ENCODE measurements around the gene WBP1L. TPM values are rescaled to one million over a fixed set of nuclear protein-coding genes. Genes with fewer than 3 reads are reported as not detected.

WBP1L gene
- total RNA-seq, 1 donor from 2014 or later, result 22.4 TPM

- ATAC-seq (no peak), DNase-seq (no peak)
- intact Hi-C loops (cut with micrococcal nuclease), result no loop called here
Measured at GRCh38 chr10:102773986-102774385, 30.2 kb downstream of the WBP1L start.

DNA sequence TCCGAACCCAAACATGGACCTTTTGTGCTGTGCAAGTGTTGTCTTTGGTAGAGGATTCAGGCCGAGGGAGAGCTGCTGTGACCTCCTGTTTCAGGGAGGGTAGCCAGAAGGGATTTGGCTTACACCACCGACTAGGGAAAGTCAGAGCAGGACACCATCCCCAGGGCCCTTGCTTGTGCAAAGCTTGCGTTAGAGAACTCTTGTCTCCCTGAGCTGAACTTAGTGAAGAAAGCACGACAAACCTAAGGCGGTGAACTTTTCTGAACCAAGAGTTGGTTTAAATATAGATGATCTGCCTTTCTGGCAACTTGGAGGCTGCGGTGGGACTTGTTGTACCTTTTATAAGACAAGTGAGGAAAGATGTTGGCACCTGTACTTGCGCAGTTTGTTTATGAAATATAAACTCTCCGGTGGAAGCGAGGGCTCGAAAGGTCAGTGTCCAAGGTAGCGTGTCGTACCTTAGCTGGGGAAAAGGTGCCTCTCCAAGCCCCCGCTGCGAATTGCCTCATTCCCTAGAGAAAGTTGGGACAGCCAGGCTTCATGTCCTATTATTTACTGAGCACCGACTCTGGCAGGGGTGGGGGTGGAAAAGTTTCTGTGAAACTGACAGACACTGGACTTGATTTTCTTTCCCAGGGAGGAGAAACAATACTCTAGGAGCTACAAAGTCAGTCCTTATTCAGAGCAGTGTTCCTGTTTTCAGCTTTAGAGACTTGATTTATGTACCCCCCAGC is 31.6 kb downstream of the WBP1L start:
- ATAC-seq (peak; percentile 65), DNase-seq (peak; percentile 77)
- intact Hi-C loops (cut with micrococcal nuclease), result no loop called here

DNA sequence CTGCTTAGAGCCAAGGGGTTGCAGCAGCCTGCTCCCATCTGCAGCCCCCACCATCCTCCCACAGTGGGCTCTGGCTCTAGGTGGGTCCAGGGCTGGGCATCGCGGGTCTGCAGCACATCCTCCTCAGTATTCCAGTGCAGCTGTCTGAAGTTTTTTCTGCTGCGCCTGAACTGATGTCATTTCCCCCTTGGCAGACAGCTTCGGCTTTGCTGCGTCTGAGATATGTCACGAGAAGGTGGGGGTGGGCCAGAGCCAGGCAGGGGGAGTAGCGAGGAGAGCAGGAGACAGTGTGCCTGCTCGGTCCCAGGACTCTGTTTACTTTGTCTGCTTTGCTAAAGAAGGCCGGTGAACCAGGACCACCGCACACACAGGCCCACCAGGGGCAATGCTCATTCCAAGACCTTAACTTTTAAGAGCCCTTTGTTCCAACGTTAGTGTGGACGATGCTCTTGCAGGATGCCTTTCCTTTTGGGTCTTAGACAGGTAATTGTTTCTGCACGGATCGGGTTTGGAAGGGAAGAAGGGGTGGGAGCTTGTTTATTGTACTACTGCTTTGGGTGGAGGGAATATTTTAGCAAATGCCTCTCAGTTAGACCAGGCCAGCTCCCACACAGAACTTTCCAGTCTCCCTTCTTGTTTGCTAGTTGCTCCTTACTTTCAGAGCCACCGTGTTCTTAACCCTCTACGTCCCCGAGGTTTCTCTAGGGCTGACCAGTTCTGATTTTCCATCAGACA is 32.4 kb downstream of the WBP1L start:
- ATAC-seq, result peak; percentile 83
- peak; percentile 85 for DNase-seq
- intact Hi-C loops (cut with micrococcal nuclease), result no loop called here

DNA sequence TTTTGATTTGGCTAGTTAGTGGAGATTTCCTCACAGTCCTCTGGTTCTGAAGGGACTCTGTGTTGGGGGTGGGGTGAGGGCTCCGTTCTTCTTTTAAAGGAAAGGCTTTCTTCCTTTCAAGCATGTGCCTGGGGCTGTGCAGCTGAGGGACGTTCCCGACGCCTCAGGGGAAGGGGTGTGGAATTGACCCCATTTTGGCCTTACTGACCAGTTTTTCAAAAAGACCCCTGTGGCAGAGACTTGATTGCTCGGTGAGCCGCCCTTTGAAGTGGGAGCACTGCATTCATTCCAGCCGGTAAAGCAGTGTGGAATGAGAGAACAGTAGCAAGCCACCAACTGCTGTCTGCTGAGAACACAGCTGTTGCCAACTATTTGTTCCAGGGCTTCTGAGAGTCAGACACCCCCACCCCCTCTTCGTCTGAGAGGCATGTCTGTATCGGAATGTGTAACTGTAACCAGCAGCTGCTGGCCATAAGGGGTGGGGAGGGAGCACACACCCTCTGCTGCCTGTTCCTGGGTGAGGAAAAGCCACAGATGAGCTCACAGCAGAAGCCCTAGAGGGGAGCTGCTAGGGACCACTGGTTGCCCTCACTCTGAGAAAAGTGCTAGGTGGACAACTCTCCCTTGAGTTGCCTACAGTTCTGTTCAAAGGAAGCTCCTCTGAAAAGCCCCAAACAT is 33.2 kb downstream of the WBP1L start:
- DNase-seq, result peak; percentile 81
- intact Hi-C loops (cut with micrococcal nuclease), result no loop called here

DNA sequence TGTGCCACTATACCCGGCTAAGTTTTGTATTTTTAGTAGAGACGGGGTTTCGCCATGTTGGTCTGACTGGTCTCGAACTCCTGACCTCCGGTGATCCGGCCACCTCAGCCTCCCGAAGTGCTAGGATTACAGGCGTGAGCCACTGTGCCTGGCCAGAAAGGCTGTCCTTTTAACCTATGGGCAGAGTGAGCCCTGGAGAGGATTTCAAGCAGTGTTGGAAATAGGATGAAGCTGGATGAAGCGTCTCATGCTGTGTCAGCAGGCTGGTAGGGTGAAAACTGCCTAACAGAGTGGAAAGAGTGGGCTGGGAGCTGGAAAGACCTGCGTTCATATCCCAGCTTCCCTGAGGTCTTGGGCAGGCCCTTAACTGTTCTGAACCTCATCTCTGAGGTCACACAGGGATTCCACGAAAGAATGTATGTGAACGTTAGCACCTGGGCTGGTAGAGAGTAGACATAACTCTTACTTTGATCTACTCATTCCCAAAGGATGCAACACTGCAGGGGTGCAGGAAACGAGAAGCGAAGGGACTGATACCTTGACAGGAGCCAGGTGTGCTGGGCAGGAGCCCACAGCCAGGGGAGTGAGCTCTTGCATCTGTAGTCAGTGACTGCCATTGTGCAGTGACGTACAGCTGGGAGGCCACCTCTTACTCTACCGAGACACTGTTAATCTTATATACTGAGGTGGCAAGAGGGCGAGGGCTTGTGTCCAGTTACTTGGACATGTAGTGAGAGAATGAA is 34.1 kb downstream of the WBP1L start:
- intact Hi-C loops (cut with micrococcal nuclease), result no loop called here
- no peak for DNase-seq
- no peak for ATAC-seq

More for the DNA sequence above, 33.2 kb downstream of the WBP1L start:
- peak; percentile 81 for ATAC-seq

DNA sequence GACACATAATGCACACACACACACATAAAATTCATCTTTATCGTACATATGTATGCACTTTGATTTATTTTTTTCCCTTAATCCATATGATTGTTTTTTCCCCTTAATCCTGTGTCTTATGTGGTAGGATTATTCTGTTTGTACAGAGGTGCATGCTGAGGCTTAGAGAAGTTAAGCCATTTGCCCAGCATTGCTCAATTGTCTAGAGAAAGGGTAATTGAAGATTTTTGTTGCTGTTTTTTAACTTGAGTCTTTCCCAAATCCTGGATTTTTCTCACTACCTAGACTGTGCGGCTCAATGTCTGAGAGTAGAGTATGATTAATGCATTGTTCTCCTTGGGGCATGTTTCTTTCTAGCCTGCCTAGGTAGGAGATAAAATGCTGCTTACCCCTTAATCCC is 35.0 kb downstream of the WBP1L start:
- intact Hi-C loops (cut with micrococcal nuclease), result no loop called here
- DNase-seq (no peak), ATAC-seq (no peak)

DNA sequence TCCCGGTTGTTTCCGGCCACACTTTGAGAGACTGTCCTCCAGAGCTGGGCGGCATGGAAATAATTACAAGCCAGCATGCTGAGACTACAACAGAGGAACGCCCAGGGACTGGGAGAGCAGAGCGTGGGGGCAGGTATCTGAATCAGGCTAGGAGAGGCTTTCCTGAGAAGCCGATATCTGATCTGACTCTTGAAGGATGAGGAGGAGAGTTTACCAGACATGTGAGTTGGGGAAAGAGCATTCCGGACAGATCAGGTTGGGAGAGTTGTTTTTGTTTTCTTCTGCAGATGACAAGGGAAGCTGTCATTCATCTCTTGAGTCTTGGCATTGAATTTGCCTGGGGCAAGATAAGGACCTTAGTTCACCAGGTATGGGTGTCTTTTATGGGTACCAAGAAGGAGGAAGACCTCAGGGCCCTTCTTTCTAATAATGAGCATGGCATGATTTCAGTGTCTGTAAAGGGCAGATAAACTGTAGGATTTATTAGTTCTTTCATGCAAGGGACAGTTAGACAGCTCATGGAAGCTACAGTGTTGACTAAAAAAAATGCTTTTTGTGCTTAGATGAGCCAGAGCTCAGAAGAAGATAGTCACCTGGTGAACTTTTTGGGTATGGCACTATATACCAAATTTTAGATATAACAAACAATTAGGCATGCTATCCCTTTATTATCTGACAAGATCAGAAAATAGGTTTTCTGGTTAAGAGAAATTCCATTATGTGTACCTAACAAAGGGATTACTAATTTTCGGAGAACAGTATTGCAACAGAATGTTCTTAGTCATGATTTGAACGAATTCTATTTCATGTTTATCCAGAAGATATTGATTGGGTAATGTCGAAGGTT is 36.2 kb downstream of the WBP1L start:
- intact Hi-C loops (cut with micrococcal nuclease), result no loop called here
- ATAC-seq (no peak), DNase-seq (no peak)

GRCh38 chr10:102780527-102780808 is 36.7 kb downstream of the WBP1L start:
- no peak for ATAC-seq
- no peak for DNase-seq
- intact Hi-C loops (cut with micrococcal nuclease), result no loop called here

- ATAC-seq, result no peak
- no peak for DNase-seq
- intact Hi-C loops (cut with micrococcal nuclease), result no loop called here
Measured at GRCh38 chr10:102781090-102781920, 37.6 kb downstream of the WBP1L start.

DNA sequence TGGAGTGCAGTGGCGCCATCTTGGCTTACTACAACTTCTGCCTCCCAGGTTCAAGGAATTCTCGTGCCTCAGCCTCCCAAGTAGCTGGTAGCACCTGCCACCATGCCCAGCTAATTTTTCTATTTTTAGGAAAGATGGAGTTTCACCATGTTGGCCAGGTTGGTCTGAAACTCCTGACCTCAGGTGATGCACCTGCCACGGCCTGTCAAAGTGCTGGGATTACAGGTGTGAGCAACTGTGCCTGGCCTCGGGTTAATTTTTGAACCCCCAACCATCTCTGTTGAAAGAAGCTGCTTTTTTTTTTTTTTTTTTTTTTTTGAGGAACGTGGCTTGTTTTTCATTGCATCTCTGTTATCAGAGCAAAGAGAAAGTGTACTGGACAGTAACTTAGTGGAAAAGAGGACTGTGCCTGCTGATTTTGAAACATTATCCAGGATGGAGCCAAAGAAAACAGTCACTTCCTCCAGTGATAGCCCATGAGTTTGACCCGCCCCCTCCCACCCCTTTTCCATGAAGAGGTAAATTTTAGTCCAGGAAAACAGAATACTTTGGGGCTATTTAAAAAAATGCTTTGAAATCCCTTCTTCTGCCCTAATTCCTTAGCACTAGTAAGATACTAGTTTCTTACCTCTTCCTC is 38.3 kb downstream of the WBP1L start:
- no peak for DNase-seq
- intact Hi-C loops (cut with micrococcal nuclease), result no loop called here
- peak; percentile 56 for ATAC-seq

- ATAC-seq (peak; percentile 78), DNase-seq (peak; percentile 80)
- intact Hi-C loops (cut with micrococcal nuclease), result no loop called here
Measured at GRCh38 chr10:102782673-102783551, 39.2 kb downstream of the WBP1L start.

DNA sequence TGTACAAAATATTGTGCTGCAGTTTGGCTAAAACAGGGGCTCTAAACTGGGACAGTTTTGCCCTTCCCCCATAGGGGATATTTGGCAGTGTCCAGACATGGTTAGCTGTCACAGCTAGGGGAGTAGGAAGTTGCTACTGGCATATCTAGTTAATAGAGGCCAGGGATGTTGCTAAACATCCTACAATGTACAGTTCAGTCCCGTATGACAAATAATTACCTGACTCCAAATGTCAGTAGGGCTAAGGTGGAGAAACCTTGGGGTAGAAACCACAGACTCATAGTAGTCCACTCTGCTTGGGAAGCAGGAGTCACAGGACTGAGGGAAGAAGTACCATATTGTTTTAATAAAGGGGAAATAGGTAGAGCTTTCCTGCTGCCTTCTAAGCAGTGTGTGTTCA is 39.8 kb downstream of the WBP1L start:
- ATAC-seq (peak; percentile 30), DNase-seq (no peak)
- intact Hi-C loops (cut with micrococcal nuclease), result no loop called here

DNA sequence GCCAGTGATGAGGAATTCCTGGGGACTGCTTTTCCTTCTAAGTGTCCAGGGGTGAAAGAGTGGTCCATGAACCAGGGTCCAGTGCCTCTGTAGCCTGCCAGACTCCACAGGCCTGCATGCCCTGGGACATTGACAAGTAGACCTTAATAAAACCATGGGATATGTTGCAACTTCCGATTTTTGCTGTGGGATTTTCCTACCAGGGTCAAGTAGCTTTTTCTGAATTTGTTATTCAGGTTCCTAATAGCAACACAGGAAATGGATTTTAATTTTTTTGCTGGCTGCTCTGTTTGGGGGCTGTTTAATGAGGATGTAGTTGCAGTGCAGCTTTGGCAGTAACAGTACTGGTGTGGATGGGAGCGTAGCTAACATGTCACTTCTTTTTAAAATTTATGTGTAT is 42.1 kb downstream of the WBP1L start:
- intact Hi-C loops (cut with micrococcal nuclease), result no loop called here
- DNase-seq, result peak; percentile 35
- ATAC-seq, result peak; percentile 8

DNA sequence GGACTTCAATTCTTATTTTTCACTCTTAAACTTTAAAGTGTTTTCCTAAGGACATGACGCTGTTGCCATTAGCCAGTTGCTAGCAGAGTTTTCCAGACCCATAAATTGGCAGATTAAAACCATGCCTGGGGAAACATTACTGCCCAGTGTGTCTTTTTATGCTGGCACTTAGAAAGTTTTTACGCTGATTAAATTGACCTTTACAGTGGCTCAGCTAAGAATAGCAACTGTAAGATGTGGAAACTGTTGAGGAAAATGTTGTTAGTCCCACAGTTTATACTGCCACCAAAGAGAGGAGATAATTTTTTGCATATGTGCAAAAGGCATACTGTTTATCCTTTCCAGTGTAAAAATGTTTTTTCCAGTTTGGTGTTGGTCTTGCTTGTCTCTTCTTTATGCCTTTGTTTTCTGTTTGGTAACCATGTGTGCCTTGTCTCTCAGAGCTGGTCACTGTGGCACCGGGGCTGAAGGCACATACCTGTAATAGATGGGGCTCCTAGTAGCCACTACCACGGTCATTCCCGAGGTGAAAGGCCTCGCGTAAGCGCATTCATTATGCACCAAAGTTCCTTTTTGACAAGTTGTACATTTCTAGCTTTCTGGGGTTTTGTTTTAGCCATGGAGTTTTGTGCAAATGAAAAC is 48.1 kb downstream of the WBP1L start:
- ATAC-seq, result no peak
- peak; percentile 40 for DNase-seq
- intact Hi-C loops (cut with micrococcal nuclease), result loop anchor here (10.0 kb wide), 1 partner anchor 47 kb away; the partner anchor contains the start of gene WBP1L

GRCh38 chr10:102795453-102796406 is 52.0 kb downstream of the WBP1L start:
- intact Hi-C loops (cut with micrococcal nuclease), result loop anchor here (10.0 kb wide), 1 partner anchor 51 kb away; the partner anchor contains the start of gene WBP1L
- peak; percentile 59 for DNase-seq
- peak; percentile 71 for ATAC-seq

All from left ventricle myocardium superior (tissue), 1 donor.